GM19395 (cell line): ENCODE data around the gene FABP3.

Experiments
- ATAC-seq: cut with Tn5 transposase; IDR thresholded peaks from one replicate; pipeline ENCODE4 v1.9.1; 2021; ENCODE audit warnings: mild to moderate bottlenecking, moderate library complexity; ENCODE audit not compliant: unreplicated experiment

Gene FABP3

DNA sequence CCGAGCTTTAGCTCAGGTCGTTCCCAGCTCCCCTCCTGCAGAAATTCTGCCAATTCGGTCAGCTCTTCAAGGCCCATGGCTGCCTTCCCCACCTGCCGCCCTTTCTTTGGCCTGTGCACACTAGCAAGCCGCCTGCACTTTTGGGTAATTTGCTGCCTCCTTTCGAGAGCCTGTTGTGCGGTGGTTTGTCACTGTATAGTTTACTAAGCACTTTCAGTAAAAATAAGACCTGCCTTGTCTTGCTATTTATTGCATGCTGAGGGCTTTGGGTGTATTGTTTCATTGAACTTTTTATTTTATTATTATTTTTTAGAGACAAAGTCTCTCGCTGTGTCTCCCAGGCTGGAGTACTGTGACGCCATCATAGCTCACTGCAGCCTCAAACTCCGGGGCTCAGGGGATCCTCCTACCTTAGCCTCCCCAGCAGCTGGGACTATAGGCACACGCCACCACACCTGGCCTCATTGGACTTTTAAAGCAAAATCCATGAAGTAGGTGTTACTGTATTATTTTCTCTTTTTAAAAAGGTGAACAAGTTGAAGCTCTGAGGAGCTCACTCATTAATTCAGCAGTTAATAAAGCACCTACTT, 1.1 kb upstream of the FABP3 start:
- no peak for ATAC-seq

DNA sequence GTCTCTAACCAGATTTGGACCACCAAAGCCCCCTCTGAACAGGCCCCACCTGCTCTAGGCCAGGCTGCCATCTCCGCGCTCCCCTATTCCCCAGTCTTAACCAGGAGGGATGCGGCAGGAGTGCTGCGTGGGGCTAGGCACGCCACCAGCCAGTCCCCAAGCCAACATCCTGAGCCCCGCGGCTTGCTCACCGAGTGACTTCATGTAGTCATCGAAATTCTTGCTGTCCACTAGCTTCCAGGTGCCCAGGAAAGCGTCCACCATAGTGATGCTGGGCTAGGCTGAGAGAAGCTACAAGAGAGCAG, 173 bp downstream of the FABP3 start:
- no peak for ATAC-seq

GRCh38 chr1:31372051-31372450, 825 bp downstream of the FABP3 start:
- ATAC-seq: no peak

- no peak for ATAC-seq
Observed at GRCh38 chr1:31371121-31371959, 1.5 kb downstream of the FABP3 start.

DNA sequence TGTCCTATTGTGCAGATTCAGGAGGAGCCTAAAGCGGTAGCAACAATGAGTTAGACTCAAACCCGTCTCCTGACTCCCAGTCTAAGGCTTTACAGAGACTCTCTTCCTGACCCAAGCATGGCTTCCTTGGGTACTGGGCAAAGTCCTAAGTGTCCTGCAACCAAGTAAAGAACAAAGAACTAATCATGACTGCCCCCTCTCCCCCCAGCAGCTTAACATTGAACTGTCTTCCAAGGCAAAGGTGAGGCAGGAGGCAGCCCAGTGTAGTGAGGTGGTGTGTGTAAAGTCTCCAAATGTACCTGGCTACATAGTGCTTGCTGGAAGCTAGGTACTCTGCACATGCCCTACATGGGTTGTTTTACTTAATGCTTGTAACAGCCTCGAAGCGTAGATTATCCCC, 2.3 kb downstream of the FABP3 start:
- ATAC-seq: no peak

DNA sequence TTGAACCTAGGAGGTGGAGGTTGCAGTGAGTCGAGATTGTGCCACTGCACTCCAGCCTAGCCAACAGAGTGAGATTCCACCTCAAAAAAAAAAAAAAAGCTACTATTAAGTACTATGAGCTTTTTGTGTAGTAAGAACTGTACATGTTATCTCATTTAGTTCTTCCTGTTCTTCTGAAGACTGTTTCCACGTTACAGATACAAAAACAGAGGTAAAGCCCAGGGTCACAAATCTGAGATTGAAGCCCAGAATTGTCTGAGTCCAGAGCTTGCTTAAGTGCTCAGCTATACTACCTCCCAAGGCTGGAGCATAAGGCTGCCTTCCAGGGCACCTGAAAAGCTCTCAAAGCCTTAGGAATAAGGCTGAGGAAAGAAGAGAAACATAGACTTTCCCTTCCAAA, 2.9 kb downstream of the FABP3 start:
- ATAC-seq: no peak

DNA sequence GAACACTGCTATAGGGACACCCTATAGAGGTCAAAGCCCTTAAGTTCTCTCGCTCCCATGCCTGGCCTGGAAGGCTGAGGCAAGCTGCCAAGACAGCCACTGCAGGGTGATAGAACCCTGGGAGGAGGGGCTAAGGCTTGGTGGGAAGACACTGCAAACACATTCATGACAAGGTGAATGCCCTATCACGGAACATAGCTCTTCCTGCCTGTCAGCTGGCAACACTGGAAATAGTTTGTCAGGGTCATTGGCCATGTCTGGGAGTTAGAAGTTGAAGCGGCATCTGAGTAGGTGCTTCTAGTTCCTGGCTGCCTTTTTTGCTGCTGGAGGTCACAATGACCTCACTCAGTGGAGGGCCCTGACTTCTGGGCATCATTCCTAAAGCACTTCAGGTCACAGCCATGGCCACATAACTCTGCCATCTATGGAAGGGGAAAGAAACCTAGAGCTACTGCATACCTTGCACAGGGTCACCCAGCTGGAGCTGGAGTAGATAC, 4.2 kb downstream of the FABP3 start:
- no peak for ATAC-seq

DNA sequence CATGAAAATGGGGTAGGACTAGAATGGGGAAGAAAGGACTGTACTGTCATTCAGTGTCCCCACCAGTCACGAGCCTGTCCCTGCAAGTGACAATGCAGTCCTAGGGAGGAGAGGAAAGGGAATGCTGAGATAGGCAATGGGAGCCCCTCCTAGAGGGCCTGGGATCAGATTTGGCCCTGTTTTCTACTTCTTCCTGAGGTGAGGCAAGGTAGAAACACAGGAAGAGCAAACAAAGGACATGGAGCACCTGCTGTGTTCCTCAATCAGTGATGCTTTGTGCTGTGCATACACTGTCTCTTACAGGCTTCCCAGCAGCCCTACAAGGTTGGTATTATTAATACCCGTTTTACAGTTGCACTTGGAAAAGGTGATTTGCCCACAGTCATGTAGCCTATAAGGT, 6.1 kb downstream of the FABP3 start:
- ATAC-seq: no peak

GRCh38 chr1:31364561-31365250, 8.2 kb downstream of the FABP3 start:
- ATAC-seq: no peak

- no peak for ATAC-seq
Observed at GRCh38 chr1:31362032-31362431, 10.8 kb downstream of the FABP3 start.

DNA sequence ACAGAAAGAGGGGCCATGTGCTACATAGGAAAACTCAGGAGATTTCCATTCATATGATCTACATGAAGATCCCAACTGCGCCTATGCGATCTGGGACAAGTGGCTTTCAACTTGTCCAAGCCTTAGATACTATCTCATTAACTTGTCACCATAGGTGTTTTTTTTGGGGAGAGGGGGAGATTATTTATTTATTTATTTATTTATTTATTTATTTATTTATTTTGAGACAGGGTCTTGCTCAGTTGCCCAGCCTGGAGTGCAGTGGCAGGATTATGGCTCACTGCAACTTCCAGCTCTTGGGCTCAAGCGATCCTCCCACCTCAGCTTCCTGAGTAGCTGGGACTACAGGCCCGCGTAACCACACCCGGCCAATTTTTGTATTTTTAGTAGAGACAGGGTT, 11.3 kb downstream of the FABP3 start:
- ATAC-seq: no peak

- ATAC-seq: no peak
Observed at GRCh38 chr1:31356427-31356826, 16.4 kb downstream of the FABP3 start.

DNA sequence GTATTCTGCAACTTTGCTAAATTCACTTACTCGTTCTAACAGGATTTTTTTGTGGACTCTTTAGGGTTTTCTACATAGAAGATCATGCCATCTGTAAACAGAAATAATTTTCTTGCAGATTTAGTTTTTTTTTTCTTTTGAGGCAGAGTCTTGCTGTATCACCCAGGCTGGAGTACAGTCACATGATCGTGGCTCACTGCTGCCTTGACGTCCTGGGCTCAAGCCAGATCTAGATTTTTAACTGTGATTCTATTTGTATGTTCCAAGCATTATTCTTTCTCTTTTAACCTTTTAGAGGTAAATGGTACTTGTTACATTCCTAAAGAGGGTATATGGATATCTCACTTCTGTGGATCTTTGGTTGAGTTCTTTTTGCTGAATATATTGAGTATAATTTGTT, 18.6 kb downstream of the FABP3 start:
- ATAC-seq: no peak

GRCh38 chr1:31348449-31348848, 24.4 kb downstream of the FABP3 start:
- ATAC-seq: no peak

DNA sequence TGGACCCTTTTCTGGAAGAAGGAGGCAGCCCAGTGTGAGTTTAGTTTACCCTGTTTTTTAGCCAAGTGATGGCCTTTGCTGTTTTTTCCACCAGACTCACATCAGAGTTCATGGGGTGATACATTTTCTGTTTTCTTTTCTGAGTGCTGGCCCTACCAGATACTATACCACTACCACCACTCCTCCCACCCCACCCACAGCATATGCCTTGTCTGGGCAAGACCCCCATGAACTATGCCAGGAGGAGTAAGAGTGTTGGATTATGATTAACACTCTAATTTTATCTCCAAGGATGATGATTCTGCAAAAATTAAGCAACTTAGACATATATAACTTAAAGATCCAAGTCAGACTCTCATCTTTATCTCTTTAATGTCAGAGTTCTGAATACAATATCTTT, 26.1 kb downstream of the FABP3 start:
- no peak for ATAC-seq

DNA sequence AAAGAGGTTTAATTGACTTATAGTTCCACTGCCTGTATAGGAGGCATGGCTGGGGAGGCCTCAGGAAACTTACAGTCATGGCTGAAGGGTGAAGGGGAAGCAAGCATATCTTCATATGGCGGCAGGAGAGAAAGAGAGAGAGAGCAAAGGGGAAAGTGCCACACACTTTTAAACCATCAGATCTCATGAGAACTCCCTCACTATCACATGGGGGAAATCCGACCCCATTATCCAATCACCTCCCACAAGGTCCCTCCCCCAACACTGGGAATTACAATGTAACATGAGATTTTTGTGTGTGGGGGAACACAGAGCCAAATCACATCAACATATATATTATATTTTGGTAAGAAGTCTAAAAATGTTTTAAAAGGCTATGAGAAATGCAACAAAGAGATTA, 27.2 kb downstream of the FABP3 start:
- no peak for ATAC-seq

GRCh38 chr1:31344503-31344902, 28.4 kb downstream of the FABP3 start:
- ATAC-seq: no peak

DNA sequence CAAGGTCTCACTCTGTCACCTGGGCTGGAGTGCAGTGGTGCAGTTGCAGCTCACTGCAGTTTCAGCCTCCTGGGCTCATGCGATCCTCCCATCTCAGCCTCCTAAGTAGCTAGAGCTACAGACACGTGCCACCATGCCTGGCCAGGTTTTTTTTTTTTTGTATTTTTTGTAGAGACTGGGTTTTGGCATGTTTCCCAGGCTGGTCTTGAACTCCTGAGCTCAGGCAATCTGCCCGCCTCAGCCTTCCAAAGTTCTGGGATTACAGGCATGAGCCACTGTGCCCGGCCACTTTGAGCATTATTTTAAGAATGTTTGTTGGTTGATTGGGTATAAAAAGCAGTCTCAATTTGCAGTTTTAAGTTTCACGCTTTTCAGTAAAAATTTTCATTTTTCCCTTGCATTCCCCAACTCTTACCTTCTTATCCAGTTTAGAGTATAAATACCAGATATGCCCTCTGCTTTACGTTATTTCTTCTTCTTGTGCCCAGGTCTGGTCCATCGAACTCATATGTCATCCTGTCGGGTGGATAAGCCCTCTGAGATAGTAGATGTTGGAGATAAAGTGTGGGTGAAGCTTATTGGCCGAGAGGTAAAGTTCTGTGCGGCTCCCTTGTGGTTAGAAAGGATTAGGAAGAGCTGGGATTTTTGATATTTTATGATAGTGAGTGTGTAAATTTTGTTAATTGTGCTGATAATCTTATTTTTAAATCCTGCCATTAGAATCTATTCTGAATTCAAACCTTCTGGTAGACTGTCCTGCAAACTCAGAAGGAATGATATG, 36.0 kb downstream of the FABP3 start:
- ATAC-seq: no peak

DNA sequence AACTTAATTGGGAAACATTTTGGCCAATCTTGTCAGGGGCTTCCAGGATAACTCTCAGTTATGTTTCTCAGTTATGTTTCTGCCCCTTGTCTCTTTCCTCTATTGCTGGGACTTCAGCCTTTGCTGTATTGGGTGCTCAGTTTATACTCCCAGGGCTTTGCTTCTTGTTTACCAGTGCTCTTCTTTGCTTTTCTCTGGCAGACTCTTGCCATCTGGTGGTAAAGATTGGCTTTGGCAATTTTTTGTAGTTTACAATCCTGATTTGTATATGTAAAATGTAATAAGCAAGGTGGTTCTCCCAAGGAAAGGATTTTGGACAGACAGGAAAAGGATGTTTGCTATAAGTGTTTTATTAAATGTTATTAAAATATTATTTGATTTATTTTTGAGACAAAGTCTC, 37.9 kb downstream of the FABP3 start:
- ATAC-seq: no peak

DNA sequence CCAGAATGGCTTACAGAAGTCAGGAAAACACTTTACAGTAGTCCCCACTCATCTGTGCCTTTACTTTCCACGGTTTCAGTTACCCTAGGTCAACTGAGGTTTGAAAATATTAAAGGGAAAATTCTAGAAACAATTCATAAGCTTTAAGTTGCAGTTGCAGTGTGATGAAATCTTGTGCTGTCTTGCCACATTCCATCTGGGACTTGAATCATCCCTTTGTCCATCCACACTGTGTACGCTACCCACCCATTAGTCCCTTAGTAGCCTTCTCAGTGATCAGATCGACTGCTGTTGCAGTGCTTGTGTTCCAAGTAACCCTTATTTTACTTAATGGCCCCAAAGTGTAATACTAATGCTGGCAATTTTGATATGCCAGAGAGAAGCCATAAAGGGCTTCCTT, 45.5 kb downstream of the FABP3 start:
- no peak for ATAC-seq

DNA sequence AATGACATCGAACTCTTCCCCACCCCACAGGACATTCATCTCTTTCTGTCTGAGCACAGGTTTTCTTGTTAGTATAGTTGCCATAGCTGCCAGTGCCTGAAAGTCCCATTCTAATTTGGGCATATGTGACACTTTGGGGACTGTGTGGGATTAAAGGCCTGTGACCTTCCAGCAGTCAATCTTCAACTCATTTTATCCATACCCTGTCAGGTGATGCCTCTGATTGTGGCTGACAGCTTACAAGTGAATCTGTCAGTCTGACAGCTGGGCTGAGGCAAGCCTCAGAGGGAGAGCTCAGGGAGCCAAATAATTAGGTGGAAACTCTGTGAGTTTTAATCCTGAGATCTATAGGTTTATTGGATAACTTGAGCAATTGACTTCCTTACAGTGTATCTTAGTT, 46.4 kb downstream of the FABP3 start:
- ATAC-seq: no peak
